ENCODE data around the gene UCK1.

The UCK1 gene

GRCh38 chr9:131559421-131560000, 28.4 kb upstream of the UCK1 start:
- no peak for TF ChIP-seq EZH2phosphoT487 (IDR thresholded peaks at IDR 0.05; ENCODE audit: borderline replicate concordance)
- peak; percentile 29 for TF ChIP-seq CTCF (conservative IDR thresholded peaks at IDR 0.05; ENCODE audit: low read length)
- Histone ChIP-seq H3F3A (ENCODE audit: low read depth) (no peaks in the 10 kb centered on the region), H2AFZ (ENCODE audit: low read length) (no peak overlapping the region), H3K4me1 (ENCODE audit: insufficient read depth, low read length, poor library complexity, severe bottlenecking) (no peaks in the 10 kb centered on the region), H3K9me2 (replicated peaks; ENCODE audit: low read depth, low read length) (no peaks in the 10 kb centered on the region), H3K36me3 (ENCODE audit: insufficient read depth, low read length) (no peaks in the 10 kb centered on the region), H3K9me3 (ENCODE audit: insufficient read depth, low read depth, low read length) (0 out of 2 replicates have a peak, but pooled peaks cover 4% of the 10 kb centered on the region), H3K27me3 (ENCODE audit: insufficient read depth, low read length, poor library complexity, severe bottlenecking) (no peaks in the 10 kb centered on the region), H3K79me2 (ENCODE audit: insufficient read depth, low read length) (no peaks in the 10 kb centered on the region), H3K4me3 (ENCODE audit: low read length, poor library complexity, severe bottlenecking) (no peak overlapping the region), H4K20me1 (ENCODE audit: insufficient read depth, low read length, poor library complexity, severe bottlenecking) (no peaks in the 10 kb centered on the region), H3K4me2 (ENCODE audit: low read depth, low read length, poor library complexity, severe bottlenecking) (no peak overlapping the region), H3K9ac (ENCODE audit: low read depth, low read length, poor library complexity, severe bottlenecking) (no peak overlapping the region)

GRCh38 chr9:131557855-131558548, 26.9 kb upstream of the UCK1 start:
- H3K9me3 ChIP-seq (ENCODE audit: insufficient read depth, low read depth, low read length) = 0 out of 2 replicates have a peak, but pooled peaks cover 4% of the 10 kb centered on the region
- H3K4me3 ChIP-seq (ENCODE audit: low read length, poor library complexity, severe bottlenecking) = no peak overlapping the region
- no peak for TF ChIP-seq EZH2phosphoT487 (IDR thresholded peaks at IDR 0.05; ENCODE audit: borderline replicate concordance)
- no peaks in the 10 kb centered on the region for H3K4me1 ChIP-seq (ENCODE audit: insufficient read depth, low read length, poor library complexity, severe bottlenecking)
- no peak overlapping the region for H2AFZ ChIP-seq (ENCODE audit: low read length)
- no peaks in the 10 kb centered on the region for H3K27me3 ChIP-seq (ENCODE audit: insufficient read depth, low read length, poor library complexity, severe bottlenecking)
- H3K79me2 ChIP-seq (ENCODE audit: insufficient read depth, low read length) = no peaks in the 10 kb centered on the region
- no peaks in the 10 kb centered on the region for H3K9me2 ChIP-seq (replicated peaks; ENCODE audit: low read depth, low read length)
- H3F3A ChIP-seq (ENCODE audit: low read depth) = no peaks in the 10 kb centered on the region
- H3K36me3 ChIP-seq (ENCODE audit: insufficient read depth, low read length) = no peaks in the 10 kb centered on the region
- H3K4me2 ChIP-seq (ENCODE audit: low read depth, low read length, poor library complexity, severe bottlenecking) = no peak overlapping the region
- H4K20me1 ChIP-seq (ENCODE audit: insufficient read depth, low read length, poor library complexity, severe bottlenecking) = no peaks in the 10 kb centered on the region
- H3K9ac ChIP-seq (ENCODE audit: low read depth, low read length, poor library complexity, severe bottlenecking) = no peak overlapping the region

DNA sequence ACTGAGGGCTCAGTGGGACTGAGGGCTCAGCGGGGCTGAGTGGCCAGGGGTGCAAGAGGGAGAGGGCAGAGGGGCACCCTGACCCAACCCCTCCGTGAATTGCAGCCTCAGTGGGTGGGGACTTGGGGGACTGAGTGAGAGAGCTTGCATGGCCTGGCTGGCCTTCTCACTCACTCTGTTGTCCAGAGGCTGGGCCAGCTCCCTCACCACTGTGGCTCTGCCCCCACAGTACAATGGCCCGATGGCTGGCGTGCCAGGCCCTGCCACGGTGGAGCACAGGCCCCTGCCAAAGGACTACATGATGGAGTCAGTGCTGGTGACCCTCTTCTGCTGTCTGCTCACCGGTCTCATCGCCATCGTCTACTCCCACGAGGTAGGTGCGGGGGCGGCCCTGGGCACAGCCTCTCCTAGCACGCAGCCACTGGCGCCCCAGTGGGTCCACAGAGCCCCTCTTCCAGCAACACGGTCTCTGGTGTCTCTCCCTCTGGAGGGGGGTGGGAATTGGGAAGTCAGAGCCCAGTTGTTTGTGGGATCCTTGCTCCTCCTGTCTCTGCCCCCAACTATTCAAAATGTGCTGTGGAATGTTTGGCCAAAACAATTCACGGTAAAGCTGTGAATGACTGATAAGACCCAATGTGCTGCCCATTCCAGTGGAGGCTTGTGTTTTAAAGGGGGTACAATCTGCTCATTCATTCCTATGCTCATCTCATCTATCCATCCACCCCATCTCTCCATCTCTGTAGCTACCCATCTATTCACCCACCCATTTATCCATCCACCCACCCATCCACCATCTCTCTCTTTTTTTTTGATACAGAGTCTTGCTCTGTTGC, 25.0 kb upstream of the UCK1 start:
- H3K9me3 ChIP-seq (ENCODE audit: insufficient read depth, low read depth, low read length) = no peaks in the 10 kb centered on the region
- H3K9me2 ChIP-seq (replicated peaks; ENCODE audit: low read depth, low read length) = no peaks in the 10 kb centered on the region
- H3K4me1 ChIP-seq (ENCODE audit: insufficient read depth, low read length, poor library complexity, severe bottlenecking) = no peaks in the 10 kb centered on the region
- H2AFZ ChIP-seq (ENCODE audit: low read length) = no peak overlapping the region
- TF ChIP-seq EZH2phosphoT487 (IDR thresholded peaks at IDR 0.05; ENCODE audit: borderline replicate concordance) = no peak
- no peak for TF ChIP-seq CTCF (conservative IDR thresholded peaks at IDR 0.05; ENCODE audit: low read length)
- H3K27me3 ChIP-seq (ENCODE audit: insufficient read depth, low read length, poor library complexity, severe bottlenecking) = no peaks in the 10 kb centered on the region
- no peaks in the 10 kb centered on the region for H3K36me3 ChIP-seq (ENCODE audit: insufficient read depth, low read length)
- no peak overlapping the region for H3K4me2 ChIP-seq (ENCODE audit: low read depth, low read length, poor library complexity, severe bottlenecking)
- H4K20me1 ChIP-seq (ENCODE audit: insufficient read depth, low read length, poor library complexity, severe bottlenecking) = no peaks in the 10 kb centered on the region
- H3K4me3 ChIP-seq (ENCODE audit: low read length, poor library complexity, severe bottlenecking) = no peak overlapping the region
- H3F3A ChIP-seq (ENCODE audit: low read depth) = no peaks in the 10 kb centered on the region
- H3K9ac ChIP-seq (ENCODE audit: low read depth, low read length, poor library complexity, severe bottlenecking) = no peak overlapping the region
- no peaks in the 10 kb centered on the region for H3K79me2 ChIP-seq (ENCODE audit: insufficient read depth, low read length)
